WTC11 (cell line): ENCODE results near the gene TEX11. TPM values are rescaled to one million over a fixed set of nuclear protein-coding genes. Genes with fewer than 3 reads are reported as not detected.

Source experiments
- ATAC-seq: fragments of 200-7000 bp; cut with Tn5 transposase; 2 replicates; pipeline ENCODE4 v1.10.0; 2021; ENCODE audit warnings: mild to moderate bottlenecking, moderate library complexity
- CTCF ChIA-PET: fragments of 300-600 bp; sonication (Branson Sonifier 250); formaldehyde crosslinking; loops from one replicate; lab custom pipeline; 2021; ENCODE audit warnings: antibody characterized with exemption; lab: Charles Lee
- POLR2A ChIA-PET: fragments of 350-600 bp; sonication (Branson Sonifier 250); formaldehyde crosslinking; loops from one replicate; lab custom pipeline; 2021; ENCODE audit warnings: antibody characterized with exemption; lab: Charles Lee
- DNase-seq: peaks from one replicate; pipeline ENCODE4 v3.0.0; 2021; ENCODE audit warnings: low spot score
- H3K27ac Mint-ChIP-seq: 2 replicates; pipeline ENCODE4 v1.8.0; 2021; ENCODE audit warnings: mixed read lengths
- H3K27me3 Mint-ChIP-seq: 2 replicates; pipeline ENCODE4 v1.8.0; 2021; ENCODE audit warnings: low read depth, mild to moderate bottlenecking, moderate library complexity, mixed read lengths
- H3K36me3 Mint-ChIP-seq: 2 replicates; pipeline ENCODE4 v1.8.0; 2021; ENCODE audit warnings: mixed read lengths
- H3K4me1 Mint-ChIP-seq: 2 replicates; pipeline ENCODE4 v1.8.0; 2022; ENCODE audit warnings: mixed read lengths
- H3K4me3 Mint-ChIP-seq: 2 replicates; pipeline ENCODE4 v1.8.0; 2021; ENCODE audit warnings: mild to moderate bottlenecking, moderate library complexity, mixed read lengths
- H3K9me3 Mint-ChIP-seq: 2 replicates; pipeline ENCODE4 v1.8.0; 2021; ENCODE audit warnings: mixed read lengths
- AFF4 ChIP-seq: sonication (generic); formaldehyde crosslinking; IDR thresholded peaks from 2 replicates; pipeline ENCODE4 v1.8.1; 2023; ENCODE audit warnings: mild to moderate bottlenecking, missing genetic modification reagents, borderline replicate concordance
- CREM ChIP-seq: sonication (generic); formaldehyde crosslinking; IDR thresholded peaks from 2 replicates; pipeline ENCODE4 v1.8.1; 2022; ENCODE audit warnings: mild to moderate bottlenecking, missing genetic modification reagents, moderate library complexity
- ETV6 ChIP-seq: sonication (generic); formaldehyde crosslinking; IDR thresholded peaks from 2 replicates; pipeline ENCODE4 v1.8.1; 2022; ENCODE audit warnings: mild to moderate bottlenecking, missing genetic modification reagents
- GABPB1 ChIP-seq: sonication (generic); formaldehyde crosslinking; IDR thresholded peaks from 2 replicates; pipeline ENCODE4 v1.8.1; 2023; ENCODE audit warnings: mild to moderate bottlenecking, missing genetic modification reagents
- HMGXB4 ChIP-seq: sonication (generic); formaldehyde crosslinking; IDR thresholded peaks from 2 replicates; pipeline ENCODE4 v1.8.1; 2023; ENCODE audit warnings: mild to moderate bottlenecking, moderate library complexity, missing genetic modification reagents
- JAZF1 ChIP-seq: fragments of 250-450 bp; sonication (Bioruptor Pico); IDR thresholded peaks from 2 replicates; pipeline ENCODE4 v1.9.0; 2021; ENCODE audit warnings: moderate library complexity, mild to moderate bottlenecking, inconsistent platforms
- MLX ChIP-seq: sonication (generic); formaldehyde crosslinking; IDR thresholded peaks from 2 replicates; pipeline ENCODE4 v1.8.1; 2023; ENCODE audit warnings: mild to moderate bottlenecking, missing genetic modification reagents, moderate library complexity
- MXD4 ChIP-seq: fragments of 250-450 bp; sonication (Bioruptor Pico); IDR thresholded peaks from 2 replicates; pipeline ENCODE4 v1.8.0; 2021; ENCODE audit warnings: mild to moderate bottlenecking, moderate library complexity, borderline replicate concordance
- MYBL2 ChIP-seq: sonication (generic); formaldehyde crosslinking; IDR thresholded peaks from 2 replicates; pipeline ENCODE4 v1.8.1; 2023; ENCODE audit warnings: mild to moderate bottlenecking, moderate library complexity, missing genetic modification reagents
- NR3C1 ChIP-seq: sonication (generic); formaldehyde crosslinking; conservative IDR thresholded peaks from 2 replicates; pipeline ENCODE4 v1.8.1; 2023; ENCODE audit warnings: low read depth, mild to moderate bottlenecking, missing genetic modification reagents
- SMAD4 ChIP-seq: sonication (generic); formaldehyde crosslinking; IDR thresholded peaks from 2 replicates; pipeline ENCODE4 v1.8.0; 2022; ENCODE audit warnings: mild to moderate bottlenecking, missing genetic modification reagents
- SOX15 ChIP-seq: fragments of 250-450 bp; sonication (Bioruptor Pico); IDR thresholded peaks from 2 replicates; pipeline ENCODE4 v1.9.0; 2021; ENCODE audit warnings: mild to moderate bottlenecking
- SP1 ChIP-seq: sonication (generic); formaldehyde crosslinking; conservative IDR thresholded peaks from 2 replicates; pipeline ENCODE4 v1.8.1; 2022; ENCODE audit warnings: missing genetic modification reagents
- TCF7 ChIP-seq: sonication (generic); formaldehyde crosslinking; IDR thresholded peaks from 2 replicates; pipeline ENCODE4 v1.8.0; 2022; ENCODE audit warnings: mild to moderate bottlenecking, low read depth, missing genetic modification reagents, moderate library complexity
- ZNF138 ChIP-seq: sonication (generic); formaldehyde crosslinking; conservative IDR thresholded peaks from 2 replicates; pipeline ENCODE4 v1.8.1; 2022; ENCODE audit warnings: mild to moderate bottlenecking, moderate library complexity, missing genetic modification reagents
- ZNF263 ChIP-seq: sonication (generic); formaldehyde crosslinking; IDR thresholded peaks from 2 replicates; pipeline ENCODE4 v1.8.1; 2022; ENCODE audit warnings: low read depth, mild to moderate bottlenecking, moderate library complexity, missing genetic modification reagents
- ZNF671 ChIP-seq: fragments of 250-450 bp; sonication (Bioruptor Pico); IDR thresholded peaks from 2 replicates; pipeline ENCODE4 v1.8.0; 2021; ENCODE audit warnings: mild to moderate bottlenecking
- total RNA-seq: library from RNA; stranded (reverse); gene quantifications from 3 replicates; pipeline ENCODE4 v1.2.3, GENCODE V29; 2021
- TF ChIP-seq, protein P1 (sequence below): sonication (generic); formaldehyde crosslinking; IDR thresholded peaks from 2 replicates; pipeline ENCODE4 v1.8.0; 2022; ENCODE audit warnings: mild to moderate bottlenecking, missing genetic modification reagents
- TF ChIP-seq, protein P2 (sequence below): fragments of 250-450 bp; sonication (Bioruptor Pico); IDR thresholded peaks from 2 replicates; pipeline ENCODE4 v1.9.0; 2021; ENCODE audit warnings: mild to moderate bottlenecking, borderline replicate concordance
- TF ChIP-seq, protein P3 (sequence below): sonication (generic); formaldehyde crosslinking; IDR thresholded peaks from 2 replicates; pipeline ENCODE4 v1.8.1; 2023; ENCODE audit warnings: mild to moderate bottlenecking, missing genetic modification reagents

The TEX11 gene
- total RNA-seq, 1 experiment from 2014 or later = 0.31 TPM

GRCh38 chrX:70497026-70497425 is 411.5 kb downstream of the TEX11 start:
- H3K4me1 Mint-ChIP-seq = no peaks in the 10 kb centered on the region
- no peak for ATAC-seq
- no peak overlapping the region for H3K4me3 Mint-ChIP-seq
- no peak for DNase-seq
- no peak overlapping the region for H3K27ac Mint-ChIP-seq
- no peaks in the 10 kb centered on the region for H3K27me3 Mint-ChIP-seq
- POLR2A ChIA-PET = no interaction called here
- no peaks in the 10 kb centered on the region for H3K9me3 Mint-ChIP-seq
- CTCF ChIA-PET = interaction anchor here (1.0 kb wide), 1 partner anchor 43 kb away, joined by 3 read pairs; no protein-coding TSS in a partner anchor
- H3K36me3 Mint-ChIP-seq = peaks cover 56% of the 10 kb centered on the region
- TF ChIP-seq SMAD4 (no peak), TCF7 (CRISPR knock-in tag) (no peak)

DNA sequence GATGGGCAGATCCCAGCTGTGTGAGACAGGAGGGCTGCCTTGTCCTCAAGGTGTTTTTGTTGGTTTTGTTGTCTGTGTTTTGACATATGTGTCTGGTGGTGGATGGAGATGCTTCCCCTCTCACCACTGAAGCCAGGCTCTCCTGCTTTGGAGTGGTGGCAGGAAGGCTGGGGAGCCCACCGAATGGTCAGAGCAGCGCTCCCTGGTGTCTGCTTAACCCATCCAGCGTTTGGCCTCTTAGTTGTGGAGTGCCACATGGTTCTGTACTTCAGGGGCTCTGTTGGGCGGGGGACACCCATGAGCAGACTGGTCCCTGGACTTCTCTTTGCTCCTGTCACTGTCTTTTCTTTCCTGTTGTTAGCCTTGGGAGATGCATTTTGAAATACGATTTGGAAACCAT is 412.0 kb downstream of the TEX11 start:
- DNase-seq (no peak), ATAC-seq (peak; percentile 65)
- no peak overlapping the region for H3K27ac Mint-ChIP-seq
- peaks cover 59% of the 10 kb centered on the region for H3K36me3 Mint-ChIP-seq
- POLR2A ChIA-PET = no interaction called here
- CTCF ChIA-PET = interaction anchor here (1.0 kb wide), 1 partner anchor 43 kb away, joined by 3 read pairs; no protein-coding TSS in a partner anchor
- H3K9me3 Mint-ChIP-seq = no peaks in the 10 kb centered on the region
- no peak overlapping the region for H3K4me3 Mint-ChIP-seq
- H3K27me3 Mint-ChIP-seq = no peaks in the 10 kb centered on the region
- no peak for TF ChIP-seq GABPB1 (CRISPR knock-in tag)
- TF ChIP-seq, protein P1, sequence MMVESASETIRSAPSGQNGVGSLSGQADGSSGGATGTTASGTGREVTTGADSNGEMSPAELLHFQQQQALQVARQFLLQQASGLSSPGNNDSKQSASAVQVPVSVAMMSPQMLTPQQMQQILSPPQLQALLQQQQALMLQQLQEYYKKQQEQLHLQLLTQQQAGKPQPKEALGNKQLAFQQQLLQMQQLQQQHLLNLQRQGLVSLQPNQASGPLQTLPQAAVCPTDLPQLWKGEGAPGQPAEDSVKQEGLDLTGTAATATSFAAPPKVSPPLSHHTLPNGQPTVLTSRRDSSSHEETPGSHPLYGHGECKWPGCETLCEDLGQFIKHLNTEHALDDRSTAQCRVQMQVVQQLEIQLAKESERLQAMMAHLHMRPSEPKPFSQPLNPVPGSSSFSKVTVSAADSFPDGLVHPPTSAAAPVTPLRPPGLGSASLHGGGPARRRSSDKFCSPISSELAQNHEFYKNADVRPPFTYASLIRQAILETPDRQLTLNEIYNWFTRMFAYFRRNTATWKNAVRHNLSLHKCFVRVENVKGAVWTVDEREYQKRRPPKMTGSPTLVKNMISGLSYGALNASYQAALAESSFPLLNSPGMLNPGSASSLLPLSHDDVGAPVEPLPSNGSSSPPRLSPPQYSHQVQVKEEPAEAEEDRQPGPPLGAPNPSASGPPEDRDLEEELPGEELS (CRISPR knock-in tag) = no peak
- TF ChIP-seq MYBL2 = no peak
- TF ChIP-seq, protein P2, sequence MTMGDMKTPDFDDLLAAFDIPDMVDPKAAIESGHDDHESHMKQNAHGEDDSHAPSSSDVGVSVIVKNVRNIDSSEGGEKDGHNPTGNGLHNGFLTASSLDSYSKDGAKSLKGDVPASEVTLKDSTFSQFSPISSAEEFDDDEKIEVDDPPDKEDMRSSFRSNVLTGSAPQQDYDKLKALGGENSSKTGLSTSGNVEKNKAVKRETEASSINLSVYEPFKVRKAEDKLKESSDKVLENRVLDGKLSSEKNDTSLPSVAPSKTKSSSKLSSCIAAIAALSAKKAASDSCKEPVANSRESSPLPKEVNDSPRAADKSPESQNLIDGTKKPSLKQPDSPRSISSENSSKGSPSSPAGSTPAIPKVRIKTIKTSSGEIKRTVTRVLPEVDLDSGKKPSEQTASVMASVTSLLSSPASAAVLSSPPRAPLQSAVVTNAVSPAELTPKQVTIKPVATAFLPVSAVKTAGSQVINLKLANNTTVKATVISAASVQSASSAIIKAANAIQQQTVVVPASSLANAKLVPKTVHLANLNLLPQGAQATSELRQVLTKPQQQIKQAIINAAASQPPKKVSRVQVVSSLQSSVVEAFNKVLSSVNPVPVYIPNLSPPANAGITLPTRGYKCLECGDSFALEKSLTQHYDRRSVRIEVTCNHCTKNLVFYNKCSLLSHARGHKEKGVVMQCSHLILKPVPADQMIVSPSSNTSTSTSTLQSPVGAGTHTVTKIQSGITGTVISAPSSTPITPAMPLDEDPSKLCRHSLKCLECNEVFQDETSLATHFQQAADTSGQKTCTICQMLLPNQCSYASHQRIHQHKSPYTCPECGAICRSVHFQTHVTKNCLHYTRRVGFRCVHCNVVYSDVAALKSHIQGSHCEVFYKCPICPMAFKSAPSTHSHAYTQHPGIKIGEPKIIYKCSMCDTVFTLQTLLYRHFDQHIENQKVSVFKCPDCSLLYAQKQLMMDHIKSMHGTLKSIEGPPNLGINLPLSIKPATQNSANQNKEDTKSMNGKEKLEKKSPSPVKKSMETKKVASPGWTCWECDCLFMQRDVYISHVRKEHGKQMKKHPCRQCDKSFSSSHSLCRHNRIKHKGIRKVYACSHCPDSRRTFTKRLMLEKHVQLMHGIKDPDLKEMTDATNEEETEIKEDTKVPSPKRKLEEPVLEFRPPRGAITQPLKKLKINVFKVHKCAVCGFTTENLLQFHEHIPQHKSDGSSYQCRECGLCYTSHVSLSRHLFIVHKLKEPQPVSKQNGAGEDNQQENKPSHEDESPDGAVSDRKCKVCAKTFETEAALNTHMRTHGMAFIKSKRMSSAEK (CRISPR knock-in tag) = no peak
- no peak for TF ChIP-seq SOX15 (CRISPR knock-in tag)
- no peak for TF ChIP-seq SP1 (CRISPR knock-in tag)
- TF ChIP-seq ZNF138 (CRISPR knock-in tag) = no peak
- TF ChIP-seq TCF7 (CRISPR knock-in tag) = no peak
- TF ChIP-seq AFF4 (CRISPR knock-in tag) = no peak
- TF ChIP-seq ZNF671 = no peak
- no peak for TF ChIP-seq CREM (CRISPR knock-in tag)
- TF ChIP-seq, protein P3, sequence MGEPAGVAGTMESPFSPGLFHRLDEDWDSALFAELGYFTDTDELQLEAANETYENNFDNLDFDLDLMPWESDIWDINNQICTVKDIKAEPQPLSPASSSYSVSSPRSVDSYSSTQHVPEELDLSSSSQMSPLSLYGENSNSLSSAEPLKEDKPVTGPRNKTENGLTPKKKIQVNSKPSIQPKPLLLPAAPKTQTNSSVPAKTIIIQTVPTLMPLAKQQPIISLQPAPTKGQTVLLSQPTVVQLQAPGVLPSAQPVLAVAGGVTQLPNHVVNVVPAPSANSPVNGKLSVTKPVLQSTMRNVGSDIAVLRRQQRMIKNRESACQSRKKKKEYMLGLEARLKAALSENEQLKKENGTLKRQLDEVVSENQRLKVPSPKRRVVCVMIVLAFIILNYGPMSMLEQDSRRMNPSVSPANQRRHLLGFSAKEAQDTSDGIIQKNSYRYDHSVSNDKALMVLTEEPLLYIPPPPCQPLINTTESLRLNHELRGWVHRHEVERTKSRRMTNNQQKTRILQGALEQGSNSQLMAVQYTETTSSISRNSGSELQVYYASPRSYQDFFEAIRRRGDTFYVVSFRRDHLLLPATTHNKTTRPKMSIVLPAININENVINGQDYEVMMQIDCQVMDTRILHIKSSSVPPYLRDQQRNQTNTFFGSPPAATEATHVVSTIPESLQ (CRISPR knock-in tag) = no peak
- no peak for TF ChIP-seq HMGXB4 (CRISPR knock-in tag)
- no peak for TF ChIP-seq MLX (CRISPR knock-in tag)
- TF ChIP-seq ZNF263 (CRISPR knock-in tag) = no peak
- no peak for TF ChIP-seq JAZF1 (CRISPR knock-in tag)
- TF ChIP-seq NR3C1 (CRISPR knock-in tag) = no peak
- no peak for TF ChIP-seq MXD4
- no peak for TF ChIP-seq ETV6 (CRISPR knock-in tag)
- H3K4me1 Mint-ChIP-seq = no peaks in the 10 kb centered on the region
